ENCODE measurements around the gene ITPR2. TPM values are rescaled to one million over a fixed set of nuclear protein-coding genes. Genes with fewer than 3 reads are reported as not detected.
A peak's percentile ranks its signal among the peaks of the same experiment; 100 is the strongest.

ITPR2 gene
- polyA plus RNA-seq, 2 of the 4 experiments (the other 2 are of a cell fraction) = 3.1 to 8.1 TPM

GRCh38 chr12:26726956-26727355, 106.0 kb downstream of the ITPR2 start:
- no peak for FAIRE-seq
- CTCF ChIA-PET = no interaction called here
- TF ChIP-seq ZC3H11A (IDR thresholded peaks at IDR 0.05) (no peak), NFE2L2 (conservative IDR thresholded peaks at IDR 0.05; ENCODE audit: low read length) (no peak), TP53 (CRISPR knock-in tag; IDR thresholded peaks at IDR 0.05) (no peak)
- Histone ChIP-seq H3K4me2 (no peak overlapping the region), H3K4me3 (no peak overlapping the region), H3K4me1 (peaks cover 6% of the 10 kb centered on the region; the same call in 1 of the 3 replicates), H3K9me3 (no peaks in the 10 kb centered on the region), H3K27ac (no peak overlapping the region)
- POLR2A ChIA-PET = no interaction called here
- WGBS (ENCODE audit: missing lambda C conversion rate) = 78% methylated on average over 2 of the region's 2 CpGs
- ATAC-seq = no peak
- no peak for DNase-seq (ENCODE audit: low read depth in 1 of 2, low spot score in 1 of 2)

- ChIA-PET POLR2A (no interaction called here), CTCF (no interaction called here)
- ATAC-seq = no peak
- 83% methylated on average over 2 of the region's 2 CpGs for WGBS (ENCODE audit: missing lambda C conversion rate)
- Histone ChIP-seq H3K4me1 (peaks cover 6% of the 10 kb centered on the region; the same call in 1 of the 3 replicates), H3K4me2 (no peak overlapping the region), H3K27ac (no peak overlapping the region), H3K9me3 (no peaks in the 10 kb centered on the region), H3K4me3 (no peak overlapping the region)
- TF ChIP-seq RAD21 (conservative IDR thresholded peaks at IDR 0.05 in 1 of 2, IDR thresholded peaks at IDR 0.05 in 1 of 2) (no peak), HDAC2 (IDR thresholded peaks at IDR 0.05) (no peak), NPAS2 (CRISPR knock-in tag; IDR thresholded peaks at IDR 0.05; ENCODE audit: borderline replicate concordance) (no peak), FOSL2 (IDR thresholded peaks at IDR 0.05) (no peak), FOSL2 (CRISPR knock-in tag; IDR thresholded peaks at IDR 0.05) (no peak), TP53 (CRISPR knock-in tag; IDR thresholded peaks at IDR 0.05) (no peak), GATA3 (IDR thresholded peaks at IDR 0.05; ENCODE audit: borderline replicate concordance) (no peak), CEBPB (IDR thresholded peaks at IDR 0.05) (no peak), ZC3H11A (IDR thresholded peaks at IDR 0.05) (no peak), MAZ (IDR thresholded peaks at IDR 0.05; ENCODE audit: borderline replicate concordance, low read depth, low read length) (no peak)
- FAIRE-seq = peak; percentile 13
- DNase-seq (ENCODE audit: low read depth in 1 of 2, low spot score in 1 of 2) = no peak
These were observed 107.6 kb downstream of the ITPR2 start for GRCh38 chr12:26725276-26725916.

- no peak for ATAC-seq
- DNase-seq (ENCODE audit: low read depth in 1 of 2, low spot score in 1 of 2) = no peak
- TF ChIP-seq ELK1 (IDR thresholded peaks at IDR 0.05; ENCODE audit: low read depth, low read length) = no peak
- TF ChIP-seq CHD4 (IDR thresholded peaks at IDR 0.05; ENCODE audit: borderline replicate concordance) = no peak
- TF ChIP-seq CEBPB (IDR thresholded peaks at IDR 0.05) = no peak
- TF ChIP-seq NFE2L2 (conservative IDR thresholded peaks at IDR 0.05; ENCODE audit: low read length) = no peak
- TF ChIP-seq RCOR1 (IDR thresholded peaks at IDR 0.05; ENCODE audit: low read depth, low read length) = no peak
- no peak for TF ChIP-seq MAX (IDR thresholded peaks at IDR 0.05)
- no peak for TF ChIP-seq JUN (IDR thresholded peaks at IDR 0.05)
- TF ChIP-seq E2F6 (IDR thresholded peaks at IDR 0.05; ENCODE audit: borderline replicate concordance, low read depth) = no peak
- TF ChIP-seq HDAC2 (IDR thresholded peaks at IDR 0.05) = no peak
- TF ChIP-seq REST (IDR thresholded peaks at IDR 0.05) = no peak
- no peak for TF ChIP-seq JUNB (IDR thresholded peaks at IDR 0.05)
- TF ChIP-seq PBX3 (IDR thresholded peaks at IDR 0.05) = no peak
- TF ChIP-seq EHMT2 (IDR thresholded peaks at IDR 0.05; ENCODE audit: low read depth) = no peak
- TF ChIP-seq CBX2 (IDR thresholded peaks at IDR 0.05; ENCODE audit: borderline replicate concordance, low read depth) = no peak
- TF ChIP-seq KDM5A (IDR thresholded peaks at IDR 0.05) = no peak
- TF ChIP-seq FOSB (CRISPR knock-in tag; IDR thresholded peaks at IDR 0.05) = no peak
- no peak for TF ChIP-seq MYC (IDR thresholded peaks at IDR 0.05; ENCODE audit: borderline replicate concordance, low read length)
- TF ChIP-seq CTCF (IDR thresholded peaks at IDR 0.05) = no peak
- 84% methylated on average over 4 of the region's 4 CpGs for WGBS (ENCODE audit: missing lambda C conversion rate)
- ChIA-PET CTCF (interaction anchor here (1.7 kb wide), 1 partner anchor 23 kb away, joined by 5 read pairs; no protein-coding TSS in a partner anchor), POLR2A (no interaction called here)
- H3K4me1 ChIP-seq = peaks cover 6% of the 10 kb centered on the region; the same call in 1 of the 3 replicates
- H3K9me3 ChIP-seq = no peaks in the 10 kb centered on the region
- no peak overlapping the region for H3K4me3 ChIP-seq
- FAIRE-seq = peak; percentile 68
- H3K4me2 ChIP-seq = no peak overlapping the region
- H3K27ac ChIP-seq = no peak overlapping the region
These were observed 108.7 kb downstream of the ITPR2 start for GRCh38 chr12:26724309-26724702.

Data from A549 (cell line).